ENCODE measurements around the gene SPATS2.

The SPATS2 gene

GRCh38 chr12:49388682-49389386, 21.6 kb downstream of the SPATS2 start:
- peaks cover 7% of the 10 kb centered on the region; the same call in 1 of the 2 replicates for H4K20me1 ChIP-seq (ENCODE audit: control insufficient read depth, insufficient read depth, low read depth, low read length)
- peaks cover 7% of the 10 kb centered on the region; the same call in 1 of the 2 replicates for H3K36me3 ChIP-seq (ENCODE audit: control insufficient read depth, low read length)
- H3K9me3 ChIP-seq (ENCODE audit: control insufficient read depth, insufficient read depth, low read length), result no peaks in the 10 kb centered on the region
- H3K9me2 ChIP-seq (replicated peaks; ENCODE audit: control insufficient read depth, low read length), result no peaks in the 10 kb centered on the region
- H3K79me2 ChIP-seq (ENCODE audit: control insufficient read depth, low read length), result peaks cover 47% of the 10 kb centered on the region
- H3K27ac ChIP-seq (ENCODE audit: low read depth, low read length), result no peak overlapping the region
- no peaks in the 10 kb centered on the region for H3K4me1 ChIP-seq (ENCODE audit: control insufficient read depth, low read length)
- TF ChIP-seq, protein P1, sequence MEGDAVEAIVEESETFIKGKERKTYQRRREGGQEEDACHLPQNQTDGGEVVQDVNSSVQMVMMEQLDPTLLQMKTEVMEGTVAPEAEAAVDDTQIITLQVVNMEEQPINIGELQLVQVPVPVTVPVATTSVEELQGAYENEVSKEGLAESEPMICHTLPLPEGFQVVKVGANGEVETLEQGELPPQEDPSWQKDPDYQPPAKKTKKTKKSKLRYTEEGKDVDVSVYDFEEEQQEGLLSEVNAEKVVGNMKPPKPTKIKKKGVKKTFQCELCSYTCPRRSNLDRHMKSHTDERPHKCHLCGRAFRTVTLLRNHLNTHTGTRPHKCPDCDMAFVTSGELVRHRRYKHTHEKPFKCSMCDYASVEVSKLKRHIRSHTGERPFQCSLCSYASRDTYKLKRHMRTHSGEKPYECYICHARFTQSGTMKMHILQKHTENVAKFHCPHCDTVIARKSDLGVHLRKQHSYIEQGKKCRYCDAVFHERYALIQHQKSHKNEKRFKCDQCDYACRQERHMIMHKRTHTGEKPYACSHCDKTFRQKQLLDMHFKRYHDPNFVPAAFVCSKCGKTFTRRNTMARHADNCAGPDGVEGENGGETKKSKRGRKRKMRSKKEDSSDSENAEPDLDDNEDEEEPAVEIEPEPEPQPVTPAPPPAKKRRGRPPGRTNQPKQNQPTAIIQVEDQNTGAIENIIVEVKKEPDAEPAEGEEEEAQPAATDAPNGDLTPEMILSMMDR (IDR thresholded peaks at IDR 0.05; ENCODE audit: low read depth, low read length, poor library complexity, severe bottlenecking), result no peak
- TF ChIP-seq EZH2phosphoT487 (IDR thresholded peaks at IDR 0.05; ENCODE audit: borderline replicate concordance, low read length), result no peak
- H3K4me2 ChIP-seq (ENCODE audit: low read length), result no peak overlapping the region
- no peaks in the 10 kb centered on the region for H3K27me3 ChIP-seq (ENCODE audit: control insufficient read depth, low read length)
- no peaks in the 10 kb centered on the region for H3F3A ChIP-seq (ENCODE audit: control insufficient read depth, insufficient read depth)
- no peak overlapping the region for H3K4me3 ChIP-seq (ENCODE audit: low read length)

DNA sequence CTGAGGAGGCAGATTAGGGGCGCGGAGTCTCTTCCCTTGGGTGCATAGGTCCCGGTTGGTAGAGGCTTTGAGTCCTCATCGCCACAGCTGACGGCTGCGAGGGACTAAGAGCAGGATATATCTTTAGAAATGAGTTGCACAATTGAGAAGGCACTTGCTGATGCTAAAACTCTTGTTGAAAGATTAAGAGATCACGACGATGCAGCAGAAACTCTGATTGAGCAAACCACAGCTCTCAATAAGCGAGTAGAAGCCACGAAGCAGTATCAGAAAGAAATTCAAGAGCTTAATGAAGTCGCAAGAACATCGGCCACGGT, 22.1 kb downstream of the SPATS2 start:
- H3K9me2 ChIP-seq (replicated peaks; ENCODE audit: control insufficient read depth, low read length), result no peaks in the 10 kb centered on the region
- peaks cover 2% of the 10 kb centered on the region; the same call in 1 of the 2 replicates for H4K20me1 ChIP-seq (ENCODE audit: control insufficient read depth, insufficient read depth, low read depth, low read length)
- H3K4me3 ChIP-seq (ENCODE audit: low read length), result no peak overlapping the region
- H3F3A ChIP-seq (ENCODE audit: control insufficient read depth, insufficient read depth), result no peaks in the 10 kb centered on the region
- H3K27me3 ChIP-seq (ENCODE audit: control insufficient read depth, low read length), result no peaks in the 10 kb centered on the region
- H3K27ac ChIP-seq (ENCODE audit: low read depth, low read length), result no peak overlapping the region
- H3K36me3 ChIP-seq (ENCODE audit: control insufficient read depth, low read length), result peaks cover 4% of the 10 kb centered on the region; the same call in 1 of the 2 replicates
- no peak for TF ChIP-seq EZH2phosphoT487 (IDR thresholded peaks at IDR 0.05; ENCODE audit: borderline replicate concordance, low read length)
- TF ChIP-seq, protein P1 (IDR thresholded peaks at IDR 0.05; ENCODE audit: low read depth, low read length, poor library complexity, severe bottlenecking), result no peak
- H3K4me1 ChIP-seq (ENCODE audit: control insufficient read depth, low read length), result no peaks in the 10 kb centered on the region
- H3K9me3 ChIP-seq (ENCODE audit: control insufficient read depth, insufficient read depth, low read length), result no peaks in the 10 kb centered on the region
- peaks cover 47% of the 10 kb centered on the region for H3K79me2 ChIP-seq (ENCODE audit: control insufficient read depth, low read length)
- H3K4me2 ChIP-seq (ENCODE audit: low read length), result no peak overlapping the region

DNA sequence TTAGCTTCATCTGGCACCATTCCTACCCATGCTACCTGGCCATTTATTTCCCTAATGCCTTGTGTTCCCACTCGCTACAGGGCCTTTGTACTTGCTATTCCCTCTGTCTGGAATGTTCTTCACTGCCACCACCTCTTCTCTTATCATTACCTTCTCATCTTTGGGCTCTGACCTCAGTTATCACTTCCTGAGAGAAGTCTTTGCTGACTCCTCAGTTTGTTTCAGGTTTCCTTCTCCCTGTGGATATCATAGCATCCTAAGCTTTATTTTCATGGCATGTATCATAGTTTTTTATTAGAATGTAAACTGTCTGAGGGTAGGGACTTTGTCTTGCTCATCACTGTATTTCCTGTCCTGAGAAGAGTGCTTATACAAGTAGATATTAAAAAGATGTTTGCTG, 29.7 kb downstream of the SPATS2 start:
- H3K36me3 ChIP-seq (ENCODE audit: control insufficient read depth, low read length), result peaks cover 3% of the 10 kb centered on the region; the same call in 1 of the 2 replicates
- peaks cover 59% of the 10 kb centered on the region for H3K79me2 ChIP-seq (ENCODE audit: control insufficient read depth, low read length)

More for the DNA sequence above, 29.7 kb downstream of the SPATS2 start:
- Histone ChIP-seq H3K4me3 (ENCODE audit: low read length) (no peak overlapping the region), H3K27me3 (ENCODE audit: control insufficient read depth, low read length) (no peaks in the 10 kb centered on the region), H3K9me3 (ENCODE audit: control insufficient read depth, insufficient read depth, low read length) (no peaks in the 10 kb centered on the region), H4K20me1 (ENCODE audit: control insufficient read depth, insufficient read depth, low read depth, low read length) (0 out of 2 replicates have a peak, but pooled peaks cover 4% of the 10 kb centered on the region), H3K4me1 (ENCODE audit: control insufficient read depth, low read length) (no peaks in the 10 kb centered on the region), H3K9me2 (replicated peaks; ENCODE audit: control insufficient read depth, low read length) (no peaks in the 10 kb centered on the region), H3K27ac (ENCODE audit: low read depth, low read length) (no peak overlapping the region), H3K4me2 (ENCODE audit: low read length) (no peak overlapping the region), H3F3A (ENCODE audit: control insufficient read depth, insufficient read depth) (no peaks in the 10 kb centered on the region)
- TF ChIP-seq EZH2phosphoT487 (IDR thresholded peaks at IDR 0.05; ENCODE audit: borderline replicate concordance, low read length), result no peak
- TF ChIP-seq, protein P1 (IDR thresholded peaks at IDR 0.05; ENCODE audit: low read depth, low read length, poor library complexity, severe bottlenecking), result no peak
